Measurements from ENCODE around the gene EMP1. TPM values are rescaled to one million over a fixed set of nuclear protein-coding genes. Genes with fewer than 3 reads are reported as not detected.

Gene EMP1
- total and polyA plus RNA-seq, 2 of the 8 experiments (the other 6 are each of a cell fraction or from before 2014, with no cell fraction given): 0.17 to 0.65 TPM

DNA sequence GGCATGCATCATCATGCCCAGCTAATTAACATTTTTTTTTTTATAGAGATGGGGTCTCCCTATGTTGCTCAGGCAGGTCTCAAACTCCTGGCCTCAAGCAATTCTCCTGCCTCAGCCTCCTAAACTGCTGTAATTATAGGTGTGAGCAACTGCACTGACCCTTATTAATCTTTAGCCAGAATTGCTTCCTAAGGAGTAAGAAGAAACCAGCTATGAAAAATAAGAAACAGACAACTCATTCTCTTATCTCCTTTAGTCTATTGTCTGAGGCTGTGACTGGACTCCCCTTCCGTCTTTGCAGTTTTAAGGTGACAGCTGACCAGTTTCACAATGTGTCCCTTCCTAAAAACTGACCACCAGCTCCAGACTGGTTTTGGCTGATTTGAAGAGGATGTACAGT is 52.4 kb downstream of the EMP1 start:
- Histone ChIP-seq H3K27ac (ENCODE audit: low read depth, low read length) (no peak overlapping the region), H2BK5ac (ENCODE audit: low read depth, low read length) (no peak overlapping the region), H3K4ac (replicated peaks; ENCODE audit: insufficient read length, low read depth, low read length) (no peak overlapping the region), H3K23ac (ENCODE audit: insufficient read length) (no peak overlapping the region), H3K23me2 (ENCODE audit: low read depth, low read length) (no peaks in the 10 kb centered on the region), H3K14ac (ENCODE audit: insufficient read length) (no peak overlapping the region), H4K20me1 (replicated peaks in 1 of 2; ENCODE audit: control insufficient read depth in 1 of 2, insufficient read depth in 2 of 2, low read length in 2 of 2) (no peaks in the 10 kb centered on the region), H3K4me3 (ENCODE audit: extremely low read depth in 1 of 4, insufficient read depth in 2 of 4, low read depth in 3 of 4, low read length in 4 of 4) (no peak overlapping the region), H4K8ac (ENCODE audit: extremely low read depth, insufficient read depth, low read length) (no peak overlapping the region), H2BK120ac (replicated peaks; ENCODE audit: low read depth, low read length) (no peak overlapping the region), H3K79me1 (ENCODE audit: low read depth, low read length) (no peaks in the 10 kb centered on the region), H2AK5ac (ENCODE audit: low read depth, low read length) (no peak overlapping the region), H2BK20ac (ENCODE audit: low read length) (no peak overlapping the region), H3K36me3 (ENCODE audit: control insufficient read depth in 2 of 4, insufficient read depth in 4 of 4, low read length in 3 of 4) (no peaks in the 10 kb centered on the region), H2BK12ac (ENCODE audit: low read depth, low read length) (no peak overlapping the region), H2AFZ (ENCODE audit: low read length) (no peak overlapping the region), H3K56ac (replicated peaks; ENCODE audit: insufficient read length, low read depth, low read length) (no peak overlapping the region), H3K27me3 (replicated peaks in 1 of 4; ENCODE audit: control insufficient read depth in 3 of 4, extremely low read depth in 1 of 4, insufficient read depth in 3 of 4, low read length in 3 of 4) (no peaks in the 10 kb centered on the region), H4K91ac (replicated peaks; ENCODE audit: insufficient read length, low read length) (no peak overlapping the region), H4K5ac (ENCODE audit: insufficient read length, low read depth, low read length) (no peak overlapping the region), H2BK15ac (ENCODE audit: low read length) (no peak overlapping the region), H3K4me1 (replicated peaks in 1 of 4; ENCODE audit: control insufficient read depth in 3 of 4, insufficient read depth in 4 of 4, low read length in 3 of 4) (no peaks in the 10 kb centered on the region), H3K9ac (replicated peaks in 1 of 4; ENCODE audit: extremely low read depth in 1 of 4, low read depth in 3 of 4, low read length in 3 of 4) (no peak overlapping the region), H3K4me2 (ENCODE audit: insufficient read depth in 1 of 2, low read depth in 2 of 2, low read length in 2 of 2) (no peak overlapping the region), H3K9me3 (ENCODE audit: insufficient read depth in 2 of 2, low read depth in 1 of 2, low read length in 1 of 2) (no peaks in the 10 kb centered on the region), H3K79me2 (ENCODE audit: control insufficient read depth in 1 of 2, insufficient read depth in 2 of 2, low read length in 2 of 2) (no peaks in the 10 kb centered on the region), H3K18ac (ENCODE audit: extremely low read depth, low read length) (no peak overlapping the region)
- no peak for FAIRE-seq
- no peak for TF ChIP-seq EGR1 (IDR thresholded peaks at IDR 0.05; ENCODE audit: borderline replicate concordance, low read depth, low read length)
- TF ChIP-seq KDM1A (IDR thresholded peaks at IDR 0.05; ENCODE audit: borderline replicate concordance, low read length): no peak
- DNase-seq (ENCODE audit: low read depth in 1 of 2, low spot score in 2 of 2): no peak
- ChIA-PET POLR2A (ENCODE audit: partially characterized antibody) (no interaction called here), CTCF (ENCODE audit: partially characterized antibody) (interaction anchor here (1.0 to 1.1 kb wide), 2 partner anchors 14 to 37 kb away, joined by 3 read pairs; no protein-coding TSS in a partner anchor)
- 82% methylated on average over 1 of the region's 1 CpG; no CpG with 5 or more reads in 1 of the 2 experiments for WGBS, 2 experiments (ENCODE audit: extremely low coverage in 1 of 2, insufficient coverage in 1 of 2, insufficient read length in 1 of 2, insufficient replicate concordance in 2 of 2, low coverage in 1 of 2, low lambda C conversion rate in 2 of 2, missing lambda C conversion rate in 1 of 2)

Data from H1 (cell line).